Stromal cell of bone marrow (primary cell): ENCODE measurements around the gene PAPOLA.

Experiments
- DNase-seq: peaks from one replicate; pipeline ENCODE4 v3.0.0-alpha.2; 2012; ENCODE audit warnings: low read depth

The PAPOLA gene

DNA sequence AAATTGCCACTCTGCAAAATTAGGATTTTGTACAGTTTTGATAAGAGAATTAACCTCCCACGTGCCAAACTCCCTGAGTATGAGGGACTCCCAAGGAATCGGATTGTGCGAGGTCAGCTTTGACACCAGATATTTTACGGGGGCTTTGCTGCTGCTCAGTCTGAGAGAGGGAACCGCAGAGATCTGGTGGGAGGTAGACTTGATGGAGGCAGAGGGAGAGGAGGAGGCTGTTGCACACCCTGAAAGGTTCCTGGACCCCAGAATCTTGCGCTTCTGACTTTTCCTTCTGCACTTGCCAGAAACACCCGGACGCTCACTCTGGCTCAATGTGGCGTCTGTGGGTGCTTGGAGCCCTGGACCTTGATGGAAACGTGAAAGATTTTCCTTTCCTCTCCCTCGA is 83.9 kb downstream of the PAPOLA start:
- no peak for DNase-seq

- DNase-seq: no peak
Measured at GRCh38 chr14:96586921-96587822, 85.0 kb downstream of the PAPOLA start.

- DNase-seq: no peak
Measured at GRCh38 chr14:96587823-96588385, 85.7 kb downstream of the PAPOLA start.

DNA sequence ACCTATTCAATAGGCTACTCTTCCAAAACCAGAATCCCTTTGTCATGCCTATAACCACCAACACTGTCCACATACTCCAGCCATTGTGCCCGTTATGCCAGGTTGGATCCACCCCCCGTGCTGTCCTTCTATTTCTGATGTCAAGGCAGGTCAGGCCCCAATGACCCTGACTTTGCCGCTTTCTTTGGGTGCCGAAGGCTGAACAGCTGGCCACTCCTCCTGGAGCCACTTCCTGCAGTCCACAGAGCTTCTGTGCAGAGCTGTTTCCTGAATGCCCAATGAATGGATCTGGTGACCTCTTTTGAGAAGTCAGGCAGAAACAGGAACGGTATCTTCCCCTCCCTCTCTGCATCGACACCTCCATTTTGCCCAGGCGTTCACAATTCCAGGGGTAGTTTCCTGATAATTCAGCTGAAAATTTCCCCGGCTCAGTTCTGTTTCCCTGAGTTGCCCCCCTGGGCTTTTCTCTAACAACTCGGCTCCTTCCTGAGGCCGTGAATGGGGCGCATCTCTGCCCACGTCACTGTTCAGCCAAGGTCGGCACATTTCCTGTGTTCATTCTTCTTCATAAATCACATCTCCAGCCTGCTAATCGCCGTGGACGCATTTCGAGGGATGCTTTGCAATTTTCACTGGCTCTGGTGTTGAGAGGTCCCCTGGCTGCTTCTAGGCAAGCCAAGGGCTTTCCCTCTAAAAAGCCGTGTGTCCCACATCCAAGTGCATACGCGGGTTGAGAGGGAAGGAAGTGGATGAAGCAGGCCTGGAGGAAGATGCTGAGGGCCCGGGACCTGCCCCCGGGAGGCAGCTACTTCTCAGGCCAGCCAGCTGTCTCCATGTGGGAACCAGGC is 86.5 kb downstream of the PAPOLA start:
- no peak for DNase-seq

- no peak for DNase-seq
Measured at GRCh38 chr14:96589577-96589976, 87.4 kb downstream of the PAPOLA start.

DNA sequence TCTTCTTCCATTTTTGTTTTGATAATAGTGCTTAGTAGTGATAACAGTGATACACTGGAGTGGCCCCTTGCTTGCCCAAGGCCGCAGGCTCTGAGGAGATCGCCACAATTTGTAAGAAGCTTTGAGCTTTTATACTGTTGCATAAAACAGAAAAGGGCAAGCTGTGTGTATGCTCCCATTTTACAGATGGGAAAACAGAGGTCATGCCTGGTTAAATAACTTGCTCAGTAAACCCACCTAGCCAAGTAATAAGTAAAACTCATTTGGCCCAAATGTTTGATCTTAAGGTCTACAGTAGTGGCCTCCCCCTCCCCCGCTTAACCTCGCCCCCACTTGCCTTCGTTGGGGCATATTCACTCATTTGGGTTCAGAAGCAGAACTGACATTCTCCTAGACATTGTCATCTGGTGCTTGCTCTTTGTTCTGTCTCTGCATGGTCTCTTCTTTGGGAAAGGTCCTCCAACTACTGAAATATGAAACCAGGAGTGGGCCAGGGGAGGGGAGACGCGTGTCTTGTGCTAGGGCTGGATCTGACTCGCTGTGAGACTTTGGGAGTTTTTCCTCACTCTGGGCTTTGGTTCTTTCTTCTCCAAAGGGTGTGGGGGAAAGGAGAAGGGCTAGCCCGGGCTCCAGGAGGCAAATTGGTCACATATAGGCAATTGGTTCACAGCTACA is 88.1 kb downstream of the PAPOLA start:
- no peak for DNase-seq

GRCh38 chr14:96592591-96593386 is 90.6 kb downstream of the PAPOLA start:
- DNase-seq: no peak

GRCh38 chr14:96594961-96595360 is 92.8 kb downstream of the PAPOLA start:
- no peak for DNase-seq

DNA sequence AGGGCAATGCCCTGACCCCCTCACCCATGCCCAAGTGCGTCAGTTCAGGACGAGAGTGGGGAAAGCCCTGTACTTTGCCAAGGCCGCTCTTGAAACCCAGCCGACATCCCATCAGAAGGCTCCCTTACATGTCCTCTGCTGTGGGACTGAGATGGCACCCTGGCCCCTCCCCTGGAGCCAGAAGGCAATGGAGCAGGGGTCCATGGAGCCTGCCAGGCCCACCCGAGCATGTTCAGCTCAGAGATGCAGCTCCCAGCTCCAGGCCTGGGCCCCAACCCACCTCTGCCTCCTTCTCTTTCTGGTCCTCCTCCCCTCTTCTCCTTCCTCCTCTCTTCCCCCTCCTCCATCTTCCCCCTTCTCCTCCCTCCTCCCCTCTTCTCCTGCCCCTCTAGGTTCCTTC is 95.5 kb downstream of the PAPOLA start:
- DNase-seq: no peak

DNA sequence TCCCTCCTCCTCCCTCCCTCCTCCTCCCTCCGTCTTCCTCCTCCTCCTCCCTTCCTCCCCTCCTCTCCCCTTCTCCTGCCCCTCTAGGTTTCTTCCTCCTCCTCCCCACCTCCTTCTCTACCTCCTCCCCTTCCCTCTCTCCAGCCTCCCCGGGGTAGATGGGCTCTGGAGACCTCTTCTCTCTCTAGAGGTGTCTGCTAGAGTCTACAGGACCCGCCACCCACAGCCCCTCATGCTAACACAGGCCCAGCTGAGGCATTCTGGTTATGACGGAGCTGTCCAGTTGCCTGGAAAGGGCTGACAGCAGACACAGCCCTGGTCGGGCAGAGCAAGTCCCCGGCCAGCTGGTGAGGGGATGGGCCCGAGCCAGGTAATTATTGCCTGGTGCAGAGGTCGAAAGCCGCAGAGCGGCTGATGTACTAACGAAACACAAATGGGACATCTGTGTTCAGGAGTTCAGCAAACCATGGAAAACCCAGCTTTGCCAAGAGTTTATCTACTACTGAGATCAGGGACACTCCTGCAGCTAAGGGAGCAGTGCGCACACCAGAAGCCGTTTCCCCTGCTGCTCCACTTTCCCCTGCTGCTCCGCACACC is 96.2 kb downstream of the PAPOLA start:
- DNase-seq: no peak

GRCh38 chr14:96599076-96599475 is 96.9 kb downstream of the PAPOLA start:
- DNase-seq: no peak

DNA sequence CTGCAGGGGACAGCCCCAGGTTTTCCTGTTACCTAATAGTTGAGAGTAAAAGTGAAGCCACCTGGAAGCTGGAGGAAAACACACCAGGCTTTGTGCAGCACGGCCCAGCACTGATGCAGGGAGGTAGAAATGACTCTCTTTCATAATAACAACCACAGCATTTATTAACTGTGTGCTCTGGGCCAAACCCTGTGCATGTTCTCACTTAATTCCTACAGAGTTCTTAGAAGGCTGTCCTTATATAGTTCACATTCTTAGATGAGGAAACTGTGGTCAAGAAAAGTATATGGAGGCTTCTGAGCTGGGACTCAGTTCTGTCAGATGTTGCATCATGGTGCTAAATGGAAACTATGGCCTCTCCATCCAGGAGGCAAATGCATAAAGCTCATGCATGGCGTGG is 100.0 kb downstream of the PAPOLA start:
- no peak for DNase-seq

DNA sequence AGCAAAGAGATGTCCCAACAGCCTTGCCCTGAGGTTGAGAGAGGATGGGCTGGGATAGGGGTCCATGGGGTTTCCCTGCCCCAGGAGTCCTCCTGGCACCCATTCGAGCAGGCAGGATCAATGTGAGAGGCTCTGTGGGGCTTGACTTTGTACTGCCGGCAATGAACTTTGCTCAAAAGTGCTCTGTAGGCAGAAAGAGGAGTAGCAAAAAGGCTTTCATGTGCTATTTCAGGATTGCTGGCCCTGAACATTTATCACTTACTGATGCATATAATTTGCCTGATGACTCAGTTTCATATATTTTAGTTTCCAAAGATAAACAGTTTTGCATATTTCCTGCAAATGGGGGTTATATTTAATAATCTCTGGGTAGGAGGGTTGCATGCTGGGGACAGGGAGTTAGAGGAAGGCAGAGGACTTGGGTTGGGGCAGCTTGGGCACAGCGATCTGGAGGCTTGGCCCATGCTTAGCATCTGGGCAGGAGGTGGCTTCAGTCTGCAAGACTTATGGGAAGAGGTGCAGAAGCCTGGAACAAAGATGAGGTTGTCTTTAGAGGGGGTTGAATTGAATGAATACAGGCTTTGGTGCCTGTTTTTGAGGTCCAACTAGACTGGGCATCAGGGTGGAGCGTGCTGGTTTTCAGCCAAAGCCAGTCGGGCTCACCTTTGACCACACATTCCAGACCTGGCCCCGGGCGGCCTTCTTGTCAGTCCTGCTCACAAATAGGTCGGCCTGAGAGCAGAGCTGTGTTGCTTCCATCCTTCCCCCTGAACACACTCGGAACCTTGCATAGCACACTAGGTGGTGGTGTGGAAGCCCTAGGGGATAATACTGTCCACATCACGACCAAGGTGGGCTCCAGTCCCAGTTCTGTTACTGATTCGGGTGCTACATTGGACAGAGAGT is 101.4 kb downstream of the PAPOLA start:
- no peak for DNase-seq

DNA sequence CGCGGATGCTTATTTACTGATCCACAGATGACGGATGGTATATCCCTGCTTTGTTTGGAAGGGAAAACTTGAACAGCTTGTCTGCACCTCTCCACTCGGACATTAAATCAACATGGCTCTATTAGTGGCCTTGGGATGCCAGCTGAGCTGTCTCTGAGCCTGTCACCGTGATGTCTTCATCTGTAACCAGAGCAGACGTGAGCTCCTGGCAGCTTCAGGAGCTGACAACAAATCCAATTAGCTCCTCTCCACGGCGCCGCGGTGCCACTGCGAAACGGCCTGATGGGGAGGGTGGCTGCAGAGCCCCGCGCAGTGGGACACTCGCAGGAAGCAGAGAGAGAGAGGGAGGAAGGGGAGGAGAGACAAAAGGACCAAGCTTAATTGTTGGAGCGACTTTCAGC is 112.3 kb downstream of the PAPOLA start:
- DNase-seq: no peak

DNA sequence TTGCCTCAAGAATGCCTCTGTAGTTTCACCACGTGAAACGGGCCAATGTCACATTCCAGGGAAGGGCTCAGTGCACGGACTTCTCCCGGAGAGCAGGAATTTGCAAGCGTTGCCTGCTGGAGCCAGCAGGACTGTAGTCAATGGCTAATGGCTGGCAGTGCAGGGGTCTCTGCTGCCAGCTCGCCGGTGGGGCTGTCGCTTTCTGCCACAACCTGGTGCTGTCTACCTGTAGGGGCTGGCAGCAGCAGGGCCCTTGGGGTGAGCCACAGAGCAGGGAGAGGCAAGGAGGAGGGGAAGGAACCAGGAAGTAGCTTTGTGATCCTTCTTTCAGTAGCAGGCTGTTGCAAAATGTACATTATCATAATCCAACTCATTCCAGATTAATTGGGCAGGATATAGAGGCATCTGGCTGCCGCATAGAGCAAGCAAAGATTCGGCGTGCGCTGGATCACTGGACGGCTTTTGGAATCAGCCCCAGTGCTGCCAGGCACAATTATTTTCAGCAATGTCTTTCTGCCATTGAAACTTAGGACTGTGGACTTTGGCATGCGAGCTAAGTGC is 114.1 kb downstream of the PAPOLA start:
- DNase-seq: no peak
